Activated CD4-positive, alpha-beta T cell treated with anti-CD3 and anti-CD28 coated beads, Interleukin-2, amount 50 U/mL, for 1 hour (primary cell): ENCODE data around the gene PPIH.
"Not testable (repeated sequence)": the region's sequence is repeated elsewhere in the genome, so short reads cannot be mapped to it uniquely, and the experiment has no call there.

Experiments used
- DNase-seq: peaks from one replicate; pipeline ENCODE4 v3.0.0-alpha.2; 2020

The PPIH gene

DNA sequence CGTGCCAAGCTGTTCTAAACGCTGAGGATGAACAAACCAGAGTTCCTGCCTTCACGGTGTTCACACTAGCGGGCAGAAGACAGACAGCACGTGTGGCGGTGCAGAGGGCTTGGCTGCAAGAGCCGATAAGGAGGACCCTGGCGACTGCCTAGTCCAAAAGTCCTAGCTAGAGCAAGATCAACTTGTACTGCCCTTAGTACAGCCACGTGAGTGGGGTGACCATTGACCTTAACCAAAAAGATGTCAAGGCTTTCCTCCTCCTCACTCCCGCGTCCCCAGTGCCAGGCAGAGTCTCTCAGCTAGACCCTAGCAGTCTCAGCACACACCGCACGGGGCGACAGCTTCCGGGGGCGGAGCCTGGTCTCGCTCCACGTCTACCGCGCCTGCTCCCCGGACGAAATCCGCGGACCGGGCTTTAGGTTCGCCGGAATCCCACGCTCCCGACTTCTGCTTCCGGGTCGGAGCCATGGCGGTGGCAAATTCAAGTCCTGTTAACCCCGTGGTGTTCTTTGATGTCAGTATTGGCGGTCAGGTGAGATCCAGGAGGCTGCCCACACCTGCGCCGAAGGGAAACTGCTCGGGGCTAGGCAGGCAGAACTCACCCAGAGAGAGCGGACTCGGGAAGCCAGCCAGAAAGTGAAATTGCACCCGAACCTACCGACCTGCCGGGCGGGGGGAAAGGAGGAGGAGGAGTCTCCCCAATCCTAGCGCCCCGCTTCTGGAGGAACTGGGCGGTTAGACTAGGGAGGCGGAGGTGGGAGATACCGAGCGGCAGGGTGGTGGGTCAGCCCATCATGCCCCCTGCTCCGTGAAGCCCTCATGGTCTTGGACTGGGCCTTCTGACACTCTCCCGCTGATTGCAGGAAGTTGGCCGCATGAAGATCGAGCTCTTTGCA lies at the start of gene PPIH:
PPIH (plus strand) TSS at position 443 of the 896 bp plus-strand sequence; CDS start at position 467, 24 bp downstream.
- peak; percentile 94 for DNase-seq

DNA sequence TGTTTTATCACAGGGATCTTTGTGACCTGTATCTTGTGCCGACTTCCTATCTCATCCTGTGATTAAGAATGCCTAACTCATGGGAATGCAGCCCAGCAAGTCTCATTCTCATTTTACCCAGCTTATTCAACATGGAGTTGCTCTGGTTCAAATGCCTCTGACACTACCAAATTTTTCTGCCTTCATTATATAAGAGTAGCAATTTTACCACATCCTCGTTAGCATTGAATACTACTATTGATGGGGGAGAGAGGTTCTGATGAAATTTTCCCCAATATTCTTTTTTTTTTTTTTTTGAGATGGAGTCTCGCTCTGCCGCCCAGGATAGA lies 44.5 kb upstream of the PPIH start:
- no peak for DNase-seq

DNA sequence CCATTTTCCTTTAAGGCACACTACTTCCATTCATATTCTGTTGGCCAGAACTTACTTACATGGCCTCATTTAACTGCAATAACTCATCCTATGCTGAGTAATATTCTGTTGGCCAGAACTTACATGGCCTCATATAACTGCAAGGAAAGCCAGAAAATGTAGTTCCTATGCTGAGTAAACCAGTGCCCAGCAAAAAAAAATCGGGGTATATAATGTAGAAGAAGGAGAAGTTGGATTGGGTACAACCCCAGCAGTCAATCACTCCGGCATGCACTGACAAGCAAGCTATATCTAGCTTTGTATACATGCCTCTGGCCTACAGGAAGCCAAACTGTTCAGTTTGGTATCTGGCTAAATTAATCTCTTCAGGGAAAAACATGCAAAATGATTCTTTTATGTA lies 39.4 kb upstream of the PPIH start:
- no peak for DNase-seq

DNA sequence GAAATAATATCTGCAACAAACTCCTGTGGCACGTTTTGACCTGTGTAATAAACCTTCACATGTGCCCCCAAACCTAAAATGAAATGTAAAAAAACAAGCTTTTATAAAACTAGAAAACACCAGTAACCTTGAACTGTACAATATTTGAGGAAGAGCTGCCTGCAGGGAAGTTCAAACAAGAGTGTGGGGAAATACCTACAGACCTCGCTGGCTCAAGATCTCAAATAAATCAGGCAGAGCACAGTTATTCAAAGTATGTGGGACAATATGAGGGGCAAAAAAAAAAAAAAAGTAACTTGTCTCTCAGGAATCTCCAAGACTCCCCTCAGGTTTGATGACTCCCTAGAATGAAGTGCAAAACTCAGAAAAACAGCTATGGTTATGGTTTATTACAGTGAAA lies 37.9 kb upstream of the PPIH start:
- DNase-seq: no peak

DNA sequence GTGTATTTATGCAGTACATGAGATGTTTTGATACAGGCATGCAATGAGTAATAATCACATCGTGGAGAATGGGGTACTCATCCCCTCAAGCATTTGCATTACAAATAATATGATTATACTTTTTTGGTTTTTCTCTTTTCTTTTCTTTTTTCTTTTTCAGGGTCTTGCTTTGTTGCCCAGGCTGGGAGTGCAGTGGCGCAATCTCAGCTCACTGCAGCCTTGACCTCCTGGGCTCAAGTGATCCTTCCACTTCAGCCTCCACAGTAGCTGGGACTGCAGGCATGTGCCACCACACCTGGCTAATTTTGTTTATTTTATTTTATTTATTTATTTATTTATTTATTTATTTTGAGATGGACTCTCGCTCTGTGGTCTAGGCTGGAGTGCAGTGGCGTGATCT lies 37.0 kb upstream of the PPIH start:
- not testable (repeated sequence) for DNase-seq

GRCh38 chr1:42627205-42627604 lies 31.0 kb upstream of the PPIH start:
- DNase-seq: not testable (repeated sequence)

DNA sequence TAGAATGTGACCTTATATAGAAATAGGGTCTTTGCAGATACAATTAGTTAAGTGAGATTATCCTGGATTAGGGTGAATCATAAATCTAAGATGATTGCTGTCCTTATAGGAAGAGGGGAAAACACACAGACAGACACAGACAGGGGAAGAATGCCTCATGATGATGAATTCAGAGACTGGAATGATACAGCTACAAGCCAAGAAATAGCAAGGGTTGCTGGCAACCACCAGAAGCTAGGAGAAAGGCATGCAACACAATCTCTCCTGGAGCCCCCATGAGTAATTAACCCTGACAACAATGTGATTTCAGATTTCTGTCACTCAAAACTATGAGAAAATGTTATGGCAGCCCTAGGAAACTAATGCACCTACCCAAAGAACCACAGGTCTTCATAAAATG lies 19.1 kb upstream of the PPIH start:
- DNase-seq: no peak

GRCh38 chr1:42646056-42646455 lies 12.2 kb upstream of the PPIH start:
- DNase-seq: no peak

- no peak for DNase-seq
These were observed 1.0 kb upstream of the PPIH start for GRCh38 chr1:42657201-42657600.

DNA sequence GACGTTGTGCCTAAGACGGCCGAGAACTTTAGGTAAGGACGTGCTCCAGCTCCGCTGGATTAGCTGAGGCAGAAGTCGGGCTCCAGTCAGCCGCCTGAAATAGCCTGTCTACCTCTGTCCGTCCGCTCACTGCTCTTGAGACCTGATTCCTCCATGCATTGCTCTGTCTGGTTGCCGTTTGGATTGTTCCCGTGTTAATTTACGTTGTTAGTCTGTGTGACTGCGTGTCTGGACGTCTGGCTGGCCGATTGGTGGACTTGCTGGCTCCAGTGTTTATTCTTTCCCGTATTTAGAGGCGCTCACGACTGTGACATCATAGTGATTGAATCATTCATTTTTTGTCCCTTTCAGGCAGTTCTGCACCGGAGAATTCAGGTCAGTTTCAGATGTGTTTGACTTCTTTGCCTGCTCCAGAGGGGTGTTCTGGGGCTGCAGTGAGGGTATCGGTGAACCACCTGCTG lies 684 bp downstream of the PPIH start:
- no peak for DNase-seq

DNA sequence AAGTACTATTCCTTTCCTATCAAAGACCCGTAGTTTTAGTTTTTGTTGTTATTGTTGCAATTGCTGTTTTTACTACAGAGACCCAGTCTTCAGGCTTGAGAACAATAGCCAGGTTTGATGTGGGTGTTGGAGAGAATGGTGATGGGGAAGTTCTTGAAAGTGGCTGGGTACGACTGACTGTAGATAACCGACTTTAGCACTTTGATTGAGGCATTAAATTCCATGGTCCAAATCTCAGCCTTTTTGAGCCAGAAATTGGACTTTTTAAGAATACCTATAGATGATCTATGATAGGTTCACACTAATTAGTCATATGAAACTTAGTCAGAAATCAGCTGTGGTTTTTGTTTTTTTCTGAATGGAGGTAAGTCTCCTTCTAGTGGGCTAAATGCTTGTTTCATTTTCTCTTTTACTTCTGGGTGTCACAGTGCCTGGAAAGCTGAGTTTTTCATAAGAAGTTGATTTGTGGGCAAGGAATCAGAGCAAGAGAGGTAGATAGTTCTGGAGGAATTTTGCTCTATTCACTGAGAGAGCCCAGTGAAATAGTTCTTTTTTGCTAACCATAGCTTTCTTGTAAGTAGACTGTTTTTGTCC lies 2.8 kb downstream of the PPIH start:
- no peak for DNase-seq

DNA sequence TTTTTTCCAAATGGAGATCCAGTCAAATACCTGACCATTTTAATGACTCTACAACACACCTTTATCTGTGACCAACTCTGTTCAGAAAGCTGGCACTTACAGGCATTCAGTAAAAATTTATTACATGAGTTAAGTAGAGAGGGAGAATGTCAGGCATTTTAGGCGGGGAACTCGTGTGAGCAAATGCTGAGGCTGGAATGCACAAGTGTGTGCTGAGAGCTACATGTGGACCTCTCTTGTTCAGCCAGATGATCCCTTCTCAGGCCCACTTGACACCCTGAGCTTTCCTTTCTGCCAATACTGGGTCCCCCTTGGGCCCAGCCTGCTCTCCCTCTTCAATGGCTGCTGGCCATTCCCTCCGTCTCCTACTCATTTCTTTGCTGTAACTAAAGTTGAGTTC lies 11.7 kb downstream of the PPIH start:
- DNase-seq: no peak

- no peak for DNase-seq
These were observed 12.2 kb downstream of the PPIH start for GRCh38 chr1:42670425-42670824.

DNA sequence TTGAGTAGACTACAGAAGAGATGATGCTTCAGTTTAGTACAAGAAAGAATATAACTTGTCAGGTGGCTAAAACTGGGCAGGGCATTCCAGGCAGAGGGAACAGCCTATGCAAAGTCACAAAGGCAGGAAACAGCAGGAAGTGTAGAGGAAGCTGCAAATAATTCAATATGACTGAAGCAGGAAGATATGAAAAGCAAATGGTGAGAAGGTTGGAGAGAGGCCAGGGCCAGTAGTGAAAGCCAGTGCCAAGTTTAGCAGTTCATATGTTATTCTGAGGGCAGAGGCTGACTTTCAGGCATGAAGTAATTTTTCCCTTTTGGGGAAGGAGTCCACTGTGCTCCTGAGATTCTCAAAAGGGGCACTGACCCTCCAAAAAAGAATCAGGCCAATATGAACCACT lies 16.0 kb downstream of the PPIH start:
- DNase-seq: no peak

- DNase-seq: no peak
These were observed 16.5 kb downstream of the PPIH start for GRCh38 chr1:42674682-42675081.

DNA sequence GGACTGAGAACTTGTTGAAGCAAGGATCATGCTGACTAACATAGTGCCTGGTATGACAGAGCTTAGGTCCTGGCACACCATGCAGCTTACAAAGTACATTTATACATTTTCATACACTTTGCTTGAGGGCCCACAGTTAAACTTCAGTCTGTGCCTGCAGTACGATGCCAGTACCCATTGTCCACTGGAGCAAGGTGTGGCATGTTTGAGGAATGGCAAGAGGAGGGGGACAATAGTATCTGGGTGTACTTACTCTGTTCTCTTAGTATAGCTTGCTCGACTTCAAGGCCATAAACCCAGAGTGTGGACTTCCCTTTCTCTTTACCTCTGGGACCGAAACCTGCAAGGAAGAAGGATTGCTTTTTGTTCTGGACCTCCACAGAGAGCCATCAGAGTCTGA lies 17.2 kb downstream of the PPIH start:
- no peak for DNase-seq

GRCh38 chr1:42676534-42677087 lies 18.4 kb downstream of the PPIH start:
- no peak for DNase-seq

DNA sequence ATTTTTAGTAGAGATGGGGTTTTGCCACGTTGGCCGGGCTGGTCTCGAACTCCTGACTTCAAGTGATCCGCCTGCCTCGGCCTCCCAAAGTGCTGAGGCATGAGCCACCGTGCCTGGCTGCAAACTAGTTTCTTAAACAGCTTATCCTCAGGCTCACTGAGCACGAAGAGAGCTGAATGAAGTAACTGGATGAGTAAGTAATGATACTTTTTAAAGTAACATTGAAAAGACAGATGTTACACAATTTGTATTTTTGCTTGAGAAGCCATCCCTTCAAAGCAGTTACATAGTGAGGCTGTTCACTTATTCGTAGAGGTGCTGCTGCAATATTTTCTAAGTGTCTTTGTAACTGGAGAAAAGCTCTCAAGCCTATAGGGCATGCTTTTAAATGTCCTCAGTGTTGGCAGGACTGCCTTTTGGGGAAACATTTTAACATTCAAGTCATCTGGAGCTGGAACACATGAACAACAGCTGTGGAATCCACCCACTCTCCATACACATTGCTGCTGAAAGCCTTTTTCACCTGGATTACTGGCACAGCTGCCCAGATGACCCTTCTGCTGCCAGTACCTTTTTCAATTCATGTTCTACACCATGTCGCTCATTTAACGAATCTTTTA lies 21.3 kb downstream of the PPIH start:
- DNase-seq: no peak

GRCh38 chr1:42680055-42680454 lies 21.8 kb downstream of the PPIH start:
- DNase-seq: no peak

DNA sequence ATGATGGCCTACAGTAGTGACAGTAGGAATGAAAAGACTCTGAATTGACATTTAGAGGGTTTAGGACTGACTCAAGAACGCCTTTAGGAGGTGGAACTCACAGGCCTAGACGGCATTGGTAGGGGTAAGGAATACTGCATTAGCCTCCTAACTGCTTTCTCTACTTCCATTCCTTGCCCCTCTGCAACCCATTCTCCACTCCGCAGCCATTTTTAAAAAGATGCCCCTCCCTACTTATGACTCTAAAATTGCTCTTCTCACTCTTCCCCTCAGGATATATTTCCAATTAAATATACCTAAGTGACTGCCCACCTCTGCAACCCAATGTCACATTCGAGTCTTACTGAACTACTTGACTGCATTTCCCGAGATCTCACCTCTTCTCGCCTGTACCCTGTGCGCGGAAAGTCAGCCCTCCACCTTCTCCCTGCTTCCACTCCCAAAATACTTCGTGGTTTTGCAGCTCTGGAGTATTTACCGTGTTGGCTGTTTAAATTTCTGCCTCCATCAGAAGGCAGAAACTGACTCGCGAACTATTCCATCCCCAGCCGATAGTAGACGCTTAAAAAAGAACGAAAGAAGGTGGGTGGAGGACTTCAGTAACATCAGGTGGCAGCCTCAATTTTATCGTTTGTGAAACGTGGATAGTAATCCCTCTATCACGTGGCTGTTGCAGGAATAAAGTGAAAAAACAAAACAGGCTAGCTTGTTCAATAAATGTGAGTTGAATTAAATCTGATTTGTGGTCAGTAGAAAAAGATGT lies 22.9 kb downstream of the PPIH start:
- no peak for DNase-seq

DNA sequence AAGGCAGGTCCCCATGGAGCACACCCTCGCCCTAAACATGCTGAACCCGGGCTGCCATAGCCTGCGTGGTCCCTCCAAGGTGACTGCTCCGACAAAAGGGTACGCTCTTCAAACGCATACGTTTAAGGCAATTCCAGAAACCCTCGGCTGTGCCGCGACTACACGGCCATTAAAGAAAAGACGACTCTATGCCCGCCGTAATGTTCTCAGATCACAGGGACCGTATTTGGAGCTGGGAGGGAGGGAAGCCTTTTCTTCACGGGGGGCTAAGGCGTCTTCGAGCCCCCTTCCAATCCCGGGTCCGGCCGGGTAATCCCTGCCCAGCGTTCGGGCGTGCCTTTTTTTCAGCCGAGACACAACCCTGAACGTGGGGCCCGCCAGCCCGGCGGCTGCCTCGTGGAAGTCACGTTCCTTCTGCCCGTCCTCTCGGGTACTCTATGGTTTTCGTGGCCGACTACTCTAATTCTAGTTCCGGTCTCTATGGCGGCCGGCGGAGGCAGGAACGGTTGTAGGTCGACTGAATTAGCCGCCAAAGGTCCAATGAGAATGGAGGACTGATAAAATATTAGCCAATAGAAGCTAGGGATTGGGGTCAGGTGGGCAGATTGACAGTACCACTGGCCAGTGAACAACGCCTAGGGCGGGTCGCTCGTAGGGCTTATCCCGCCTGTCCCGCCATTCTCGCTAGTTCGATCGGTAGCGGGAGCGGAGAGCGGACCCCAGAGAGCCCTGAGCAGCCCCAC lies 23.7 kb downstream of the PPIH start, which contains the start of gene YBX1:
YBX1 (plus strand) TSS at position 678 of the 743 bp plus-strand sequence. CDS start 148 bp downstream, outside the sequence.
- DNase-seq: peak; percentile 93

DNA sequence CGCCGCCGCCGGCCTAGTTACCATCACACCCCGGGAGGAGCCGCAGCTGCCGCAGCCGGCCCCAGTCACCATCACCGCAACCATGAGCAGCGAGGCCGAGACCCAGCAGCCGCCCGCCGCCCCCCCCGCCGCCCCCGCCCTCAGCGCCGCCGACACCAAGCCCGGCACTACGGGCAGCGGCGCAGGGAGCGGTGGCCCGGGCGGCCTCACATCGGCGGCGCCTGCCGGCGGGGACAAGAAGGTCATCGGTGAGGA lies 24.2 kb downstream of the PPIH start:
- not testable (repeated sequence) for DNase-seq
